ENCODE data around the gene NUDT4B. TPM values are rescaled to one million over a fixed set of nuclear protein-coding genes. Genes with fewer than 3 reads are reported as not detected.
"Not testable (repeated sequence)": the region's sequence is repeated elsewhere in the genome, so short reads cannot be mapped to it uniquely, and the experiment has no call there.

Gene NUDT4B
- total RNA-seq, 1 donor from 2014 or later: 1.0 TPM

GRCh38 chr1:148734311-148734662, 14.3 kb upstream of the NUDT4B start:
- not testable (repeated sequence) for H3K36me3 ChIP-seq (ENCODE audit: control insufficient read depth in 3 of 3, insufficient read depth in 3 of 3, low read length in 3 of 3); H3K9me3 ChIP-seq (ENCODE audit: control insufficient read depth in 3 of 3, low read length in 3 of 3); H3K4me1 ChIP-seq (ENCODE audit: control insufficient read depth in 3 of 3, insufficient read depth in 3 of 3, low read length in 3 of 3); H3K27me3 ChIP-seq (ENCODE audit: control insufficient read depth in 3 of 3, insufficient read depth in 3 of 3, low read length in 3 of 3); H3K4me3 ChIP-seq (ENCODE audit: low read length in 3 of 3); H3K27ac ChIP-seq (ENCODE audit: low read depth, low read length); H3K9ac ChIP-seq (ENCODE audit: low read depth in 1 of 3, low read length in 3 of 3)

- not testable (repeated sequence) for H3K4me1 ChIP-seq (ENCODE audit: control insufficient read depth in 3 of 3, insufficient read depth in 3 of 3, low read length in 3 of 3); H3K4me3 ChIP-seq (ENCODE audit: low read length in 3 of 3); H3K36me3 ChIP-seq (ENCODE audit: control insufficient read depth in 3 of 3, insufficient read depth in 3 of 3, low read length in 3 of 3); H3K9ac ChIP-seq (ENCODE audit: low read depth in 1 of 3, low read length in 3 of 3); H3K9me3 ChIP-seq (ENCODE audit: control insufficient read depth in 3 of 3, low read length in 3 of 3); H3K27me3 ChIP-seq (ENCODE audit: control insufficient read depth in 3 of 3, insufficient read depth in 3 of 3, low read length in 3 of 3); H3K27ac ChIP-seq (ENCODE audit: low read depth, low read length)
Observed at GRCh38 chr1:148735538-148735937, 13.0 kb upstream of the NUDT4B start.

DNA sequence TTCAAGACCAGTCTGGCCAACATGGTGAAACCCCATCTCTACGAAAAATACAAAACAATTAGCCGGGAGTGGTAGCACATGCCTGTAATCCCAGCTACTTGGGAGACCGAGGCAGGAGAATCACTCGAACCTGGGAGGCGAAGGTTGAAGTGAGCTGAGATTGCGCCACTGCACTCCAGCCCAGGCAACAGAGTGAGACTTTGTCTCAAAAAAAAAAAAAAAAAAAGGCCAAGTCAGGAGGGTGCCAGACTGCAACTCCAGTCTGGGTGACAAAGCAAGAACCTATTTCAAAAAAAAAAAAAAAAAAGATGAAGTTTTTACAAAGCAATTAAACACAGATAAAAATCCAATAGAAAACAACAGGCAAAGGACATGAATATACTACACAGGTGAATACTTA, 9.9 kb upstream of the NUDT4B start:
- not testable (repeated sequence) for H3K4me3 ChIP-seq (ENCODE audit: low read length in 3 of 3); H3K27ac ChIP-seq (ENCODE audit: low read depth, low read length); H3K9ac ChIP-seq (ENCODE audit: low read depth in 1 of 3, low read length in 3 of 3); H3K4me1 ChIP-seq (ENCODE audit: control insufficient read depth in 3 of 3, insufficient read depth in 3 of 3, low read length in 3 of 3); H3K27me3 ChIP-seq (ENCODE audit: control insufficient read depth in 3 of 3, insufficient read depth in 3 of 3, low read length in 3 of 3); H3K9me3 ChIP-seq (ENCODE audit: control insufficient read depth in 3 of 3, low read length in 3 of 3); H3K36me3 ChIP-seq (ENCODE audit: control insufficient read depth in 3 of 3, insufficient read depth in 3 of 3, low read length in 3 of 3)

DNA sequence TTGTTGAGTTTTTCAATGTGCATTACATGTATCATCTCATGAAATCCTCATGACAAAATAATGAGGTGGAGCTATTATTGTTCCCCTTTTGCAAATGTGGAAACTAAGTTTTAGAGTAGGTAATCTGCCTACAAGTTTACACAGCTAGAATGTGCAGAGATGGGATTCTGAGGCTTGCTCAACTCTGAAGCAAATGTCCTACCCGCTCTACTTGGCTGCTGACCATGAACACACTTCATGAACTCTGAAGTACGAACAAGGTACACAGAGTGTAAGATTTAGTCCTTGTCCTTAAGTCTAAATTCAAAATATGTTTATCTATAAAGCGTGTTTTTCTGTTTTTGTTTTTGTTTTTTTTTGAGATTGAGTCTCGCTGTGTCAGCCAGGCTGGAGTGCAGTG, 5.4 kb upstream of the NUDT4B start:
- H3K4me1 ChIP-seq (ENCODE audit: control insufficient read depth in 3 of 3, insufficient read depth in 3 of 3, low read length in 3 of 3); H3K36me3 ChIP-seq (ENCODE audit: control insufficient read depth in 3 of 3, insufficient read depth in 3 of 3, low read length in 3 of 3); H3K9me3 ChIP-seq (ENCODE audit: control insufficient read depth in 3 of 3, low read length in 3 of 3); H3K27ac ChIP-seq (ENCODE audit: low read depth, low read length); H3K9ac ChIP-seq (ENCODE audit: low read depth in 1 of 3, low read length in 3 of 3); H3K4me3 ChIP-seq (ENCODE audit: low read length in 3 of 3); H3K27me3 ChIP-seq (ENCODE audit: control insufficient read depth in 3 of 3, insufficient read depth in 3 of 3, low read length in 3 of 3): not testable (repeated sequence)

DNA sequence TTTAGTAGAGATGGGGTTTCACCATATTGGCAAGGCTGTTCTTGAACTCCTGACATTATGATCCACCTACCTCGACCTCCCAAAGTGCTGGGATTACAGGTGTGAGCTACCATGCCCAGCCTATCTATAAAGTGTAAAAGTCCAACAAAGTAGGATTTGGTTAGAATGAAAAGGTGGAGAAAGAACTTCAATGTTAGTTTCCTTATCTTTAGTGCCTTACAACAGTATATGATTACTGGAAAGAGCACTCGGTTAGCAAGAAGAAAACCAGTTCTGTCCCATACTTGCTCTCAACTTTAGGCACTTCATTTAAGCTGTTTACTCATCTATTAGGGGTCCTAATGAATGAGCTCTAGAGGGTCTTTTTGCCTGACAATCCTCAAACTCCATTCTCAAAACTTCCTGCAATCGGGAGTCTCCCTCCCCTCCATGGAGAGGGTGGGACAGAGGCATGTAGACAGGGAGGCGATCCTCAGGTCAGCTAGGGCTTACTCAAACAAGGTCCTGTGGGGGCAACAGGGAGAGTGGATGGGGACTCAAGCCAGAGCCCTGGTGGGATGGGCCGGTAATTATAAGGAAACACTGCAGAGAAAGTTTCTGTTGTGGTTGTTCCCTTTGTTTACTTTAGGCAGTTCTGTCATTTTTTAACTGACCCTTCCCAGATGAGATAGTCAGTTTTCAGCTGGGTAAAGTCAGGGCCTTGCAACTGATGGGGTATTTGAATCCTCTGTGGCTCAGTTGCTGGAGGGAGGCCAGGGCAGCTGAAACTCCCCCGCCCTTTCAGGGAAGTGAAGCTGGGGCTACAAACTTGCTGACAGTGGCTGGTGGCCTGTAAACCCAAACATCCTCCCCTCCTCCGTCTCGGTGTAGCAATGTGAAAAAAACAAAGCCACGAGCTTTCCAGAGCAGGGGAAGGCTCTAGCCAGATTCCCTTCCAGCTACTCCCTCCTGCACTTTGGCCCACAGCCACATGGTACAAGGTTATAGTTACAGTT, 4.6 kb upstream of the NUDT4B start:
- not testable (repeated sequence) for H3K4me3 ChIP-seq (ENCODE audit: low read length in 3 of 3); H3K27ac ChIP-seq (ENCODE audit: low read depth, low read length); H3K9ac ChIP-seq (ENCODE audit: low read depth in 1 of 3, low read length in 3 of 3); H3K4me1 ChIP-seq (ENCODE audit: control insufficient read depth in 3 of 3, insufficient read depth in 3 of 3, low read length in 3 of 3); H3K9me3 ChIP-seq (ENCODE audit: control insufficient read depth in 3 of 3, low read length in 3 of 3); H3K36me3 ChIP-seq (ENCODE audit: control insufficient read depth in 3 of 3, insufficient read depth in 3 of 3, low read length in 3 of 3); H3K27me3 ChIP-seq (ENCODE audit: control insufficient read depth in 3 of 3, insufficient read depth in 3 of 3, low read length in 3 of 3)

GRCh38 chr1:148749335-148749681, 734 bp downstream of the NUDT4B start:
- not testable (repeated sequence) for H3K4me3 ChIP-seq (ENCODE audit: low read length in 3 of 3); H3K27me3 ChIP-seq (ENCODE audit: control insufficient read depth in 3 of 3, insufficient read depth in 3 of 3, low read length in 3 of 3); H3K4me1 ChIP-seq (ENCODE audit: control insufficient read depth in 3 of 3, insufficient read depth in 3 of 3, low read length in 3 of 3); H3K27ac ChIP-seq (ENCODE audit: low read depth, low read length); H3K9me3 ChIP-seq (ENCODE audit: control insufficient read depth in 3 of 3, low read length in 3 of 3); H3K9ac ChIP-seq (ENCODE audit: low read depth in 1 of 3, low read length in 3 of 3); H3K36me3 ChIP-seq (ENCODE audit: control insufficient read depth in 3 of 3, insufficient read depth in 3 of 3, low read length in 3 of 3)

GRCh38 chr1:148756231-148756630, 7.7 kb downstream of the NUDT4B start:
- H3K36me3 ChIP-seq (ENCODE audit: control insufficient read depth in 3 of 3, insufficient read depth in 3 of 3, low read length in 3 of 3); H3K9me3 ChIP-seq (ENCODE audit: control insufficient read depth in 3 of 3, low read length in 3 of 3); H3K9ac ChIP-seq (ENCODE audit: low read depth in 1 of 3, low read length in 3 of 3); H3K27ac ChIP-seq (ENCODE audit: low read depth, low read length); H3K4me3 ChIP-seq (ENCODE audit: low read length in 3 of 3); H3K4me1 ChIP-seq (ENCODE audit: control insufficient read depth in 3 of 3, insufficient read depth in 3 of 3, low read length in 3 of 3); H3K27me3 ChIP-seq (ENCODE audit: control insufficient read depth in 3 of 3, insufficient read depth in 3 of 3, low read length in 3 of 3): not testable (repeated sequence)

- not testable (repeated sequence) for H3K4me3 ChIP-seq (ENCODE audit: low read length in 3 of 3); H3K27me3 ChIP-seq (ENCODE audit: control insufficient read depth in 3 of 3, insufficient read depth in 3 of 3, low read length in 3 of 3); H3K9me3 ChIP-seq (ENCODE audit: control insufficient read depth in 3 of 3, low read length in 3 of 3); H3K36me3 ChIP-seq (ENCODE audit: control insufficient read depth in 3 of 3, insufficient read depth in 3 of 3, low read length in 3 of 3); H3K27ac ChIP-seq (ENCODE audit: low read depth, low read length); H3K9ac ChIP-seq (ENCODE audit: low read depth in 1 of 3, low read length in 3 of 3); H3K4me1 ChIP-seq (ENCODE audit: control insufficient read depth in 3 of 3, insufficient read depth in 3 of 3, low read length in 3 of 3)
Observed at GRCh38 chr1:148757446-148757845, 8.9 kb downstream of the NUDT4B start.

- H3K9me3 ChIP-seq (ENCODE audit: control insufficient read depth in 3 of 3, low read length in 3 of 3); H3K4me3 ChIP-seq (ENCODE audit: low read length in 3 of 3); H3K27me3 ChIP-seq (ENCODE audit: control insufficient read depth in 3 of 3, insufficient read depth in 3 of 3, low read length in 3 of 3); H3K27ac ChIP-seq (ENCODE audit: low read depth, low read length); H3K36me3 ChIP-seq (ENCODE audit: control insufficient read depth in 3 of 3, insufficient read depth in 3 of 3, low read length in 3 of 3); H3K4me1 ChIP-seq (ENCODE audit: control insufficient read depth in 3 of 3, insufficient read depth in 3 of 3, low read length in 3 of 3); H3K9ac ChIP-seq (ENCODE audit: low read depth in 1 of 3, low read length in 3 of 3): not testable (repeated sequence)
Observed at GRCh38 chr1:148758412-148758811, 9.8 kb downstream of the NUDT4B start.

DNA sequence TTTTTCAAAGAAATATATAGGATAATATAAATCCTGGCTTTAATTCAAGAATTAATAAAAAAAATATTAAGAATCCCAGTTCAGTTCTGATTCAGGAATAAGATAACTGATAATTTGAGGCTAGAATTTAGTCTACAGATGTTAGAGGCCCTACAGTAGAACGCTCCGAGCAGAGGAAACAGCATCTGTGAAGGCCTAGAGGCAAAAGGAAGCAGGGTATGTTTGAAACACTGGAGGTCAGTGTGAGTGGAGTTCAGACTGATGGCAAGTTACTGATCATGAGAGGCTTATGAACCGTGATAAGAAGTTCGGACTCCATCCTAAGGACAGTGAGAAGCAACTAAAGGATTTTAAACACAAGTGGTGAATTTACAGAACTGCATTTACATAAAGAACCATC, 10.4 kb downstream of the NUDT4B start:
- H3K27ac ChIP-seq (ENCODE audit: low read depth, low read length); H3K4me3 ChIP-seq (ENCODE audit: low read length in 3 of 3); H3K9ac ChIP-seq (ENCODE audit: low read depth in 1 of 3, low read length in 3 of 3); H3K4me1 ChIP-seq (ENCODE audit: control insufficient read depth in 3 of 3, insufficient read depth in 3 of 3, low read length in 3 of 3); H3K9me3 ChIP-seq (ENCODE audit: control insufficient read depth in 3 of 3, low read length in 3 of 3); H3K36me3 ChIP-seq (ENCODE audit: control insufficient read depth in 3 of 3, insufficient read depth in 3 of 3, low read length in 3 of 3); H3K27me3 ChIP-seq (ENCODE audit: control insufficient read depth in 3 of 3, insufficient read depth in 3 of 3, low read length in 3 of 3): not testable (repeated sequence)

GRCh38 chr1:148759749-148760148, 11.2 kb downstream of the NUDT4B start:
- H3K4me3 ChIP-seq (ENCODE audit: low read length in 3 of 3); H3K27me3 ChIP-seq (ENCODE audit: control insufficient read depth in 3 of 3, insufficient read depth in 3 of 3, low read length in 3 of 3); H3K9me3 ChIP-seq (ENCODE audit: control insufficient read depth in 3 of 3, low read length in 3 of 3); H3K36me3 ChIP-seq (ENCODE audit: control insufficient read depth in 3 of 3, insufficient read depth in 3 of 3, low read length in 3 of 3); H3K4me1 ChIP-seq (ENCODE audit: control insufficient read depth in 3 of 3, insufficient read depth in 3 of 3, low read length in 3 of 3); H3K27ac ChIP-seq (ENCODE audit: low read depth, low read length); H3K9ac ChIP-seq (ENCODE audit: low read depth in 1 of 3, low read length in 3 of 3): not testable (repeated sequence)
